HG03135 (cell line): ENCODE measurements around the gene ALG1L2.
"Not testable (repeated sequence)": the region's sequence is repeated elsewhere in the genome, so short reads cannot be mapped to it uniquely, and the experiment has no call there.

ENCODE experiments used
- ATAC-seq: cut with Tn5 transposase; IDR thresholded peaks from one replicate; pipeline ENCODE4 v1.9.1; 2021; ENCODE audit warnings: mild to moderate bottlenecking, moderate library complexity; ENCODE audit not compliant: unreplicated experiment

The ALG1L2 gene

DNA sequence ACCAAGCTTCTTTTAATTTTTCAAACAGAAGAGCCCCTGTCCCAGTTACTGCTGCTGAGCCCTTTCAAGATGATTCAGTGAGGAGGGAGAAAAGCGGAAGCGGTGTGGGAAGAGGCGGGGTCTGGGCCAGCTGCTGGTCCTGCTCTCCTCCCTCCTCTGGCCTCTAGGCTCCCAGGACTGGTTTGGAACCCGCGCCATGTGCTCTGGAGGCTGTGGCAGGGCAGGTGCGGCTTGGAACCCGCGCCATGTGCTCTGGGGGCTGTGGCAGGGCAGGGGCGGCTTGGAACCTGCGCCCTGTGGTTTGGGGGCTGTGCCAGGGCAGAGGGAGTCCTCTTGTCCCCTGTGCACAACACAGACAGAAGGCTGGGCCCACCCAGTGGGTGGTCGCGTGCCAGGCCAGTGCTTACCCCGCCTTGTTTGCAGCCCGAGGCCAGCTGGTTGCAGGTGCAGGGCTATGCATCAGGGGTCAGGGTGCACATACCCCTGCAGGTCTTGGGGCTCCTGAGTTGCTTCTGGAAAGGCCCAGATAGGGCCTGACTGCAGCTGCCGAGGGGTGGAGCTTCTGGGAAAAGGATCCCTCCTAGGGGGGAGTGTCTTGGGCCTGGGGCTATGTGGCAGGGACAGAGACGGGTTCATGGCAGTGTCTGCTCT is 12.2 kb downstream of the ALG1L2 start:
- no peak for ATAC-seq

DNA sequence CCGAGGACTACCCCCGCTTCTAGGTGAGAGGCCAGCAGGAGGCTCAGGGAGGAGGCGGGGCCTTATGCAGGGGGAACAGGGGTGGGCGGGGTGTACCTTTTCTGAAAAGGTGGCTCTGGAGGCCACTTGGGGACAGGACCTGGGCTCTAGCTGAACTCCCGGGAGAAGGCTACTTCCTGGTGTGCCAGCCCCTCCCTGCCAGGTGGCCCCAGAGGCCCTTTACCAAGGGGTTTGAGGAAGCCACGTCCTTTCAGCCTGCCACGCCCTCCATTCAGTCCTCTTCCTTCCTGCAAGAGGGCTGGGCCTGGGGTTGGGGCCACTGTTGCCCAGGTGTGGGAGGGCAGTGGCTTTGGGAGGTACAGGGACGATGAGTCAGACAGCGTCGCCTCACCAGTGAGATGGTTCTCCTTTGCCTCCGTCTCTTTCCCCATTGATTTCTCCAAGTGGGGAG is 12.9 kb downstream of the ALG1L2 start:
- ATAC-seq, result not testable (repeated sequence)

- ATAC-seq, result not testable (repeated sequence)
Observed at GRCh38 chr3:130095858-130096257, 14.2 kb downstream of the ALG1L2 start.

DNA sequence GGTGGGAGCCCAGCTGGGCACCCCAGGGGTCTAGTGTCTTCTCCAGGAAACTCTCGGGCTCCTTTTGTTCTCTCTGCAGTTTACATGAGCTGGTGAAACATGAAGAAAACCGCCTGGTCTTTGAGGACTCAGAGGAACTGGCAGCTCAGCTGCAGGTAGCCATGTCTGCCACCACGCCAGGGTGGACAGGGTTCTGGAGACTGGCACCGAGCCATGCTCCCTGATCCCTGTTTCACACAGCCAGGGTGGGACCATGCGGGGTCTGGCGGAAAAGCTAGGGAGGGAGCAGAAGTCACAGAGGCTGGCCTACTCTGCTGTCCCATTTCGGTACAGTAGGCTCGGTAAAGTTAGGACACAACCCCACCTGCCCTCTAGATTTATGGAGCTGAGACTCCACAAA is 15.5 kb downstream of the ALG1L2 start:
- ATAC-seq, result not testable (repeated sequence)

DNA sequence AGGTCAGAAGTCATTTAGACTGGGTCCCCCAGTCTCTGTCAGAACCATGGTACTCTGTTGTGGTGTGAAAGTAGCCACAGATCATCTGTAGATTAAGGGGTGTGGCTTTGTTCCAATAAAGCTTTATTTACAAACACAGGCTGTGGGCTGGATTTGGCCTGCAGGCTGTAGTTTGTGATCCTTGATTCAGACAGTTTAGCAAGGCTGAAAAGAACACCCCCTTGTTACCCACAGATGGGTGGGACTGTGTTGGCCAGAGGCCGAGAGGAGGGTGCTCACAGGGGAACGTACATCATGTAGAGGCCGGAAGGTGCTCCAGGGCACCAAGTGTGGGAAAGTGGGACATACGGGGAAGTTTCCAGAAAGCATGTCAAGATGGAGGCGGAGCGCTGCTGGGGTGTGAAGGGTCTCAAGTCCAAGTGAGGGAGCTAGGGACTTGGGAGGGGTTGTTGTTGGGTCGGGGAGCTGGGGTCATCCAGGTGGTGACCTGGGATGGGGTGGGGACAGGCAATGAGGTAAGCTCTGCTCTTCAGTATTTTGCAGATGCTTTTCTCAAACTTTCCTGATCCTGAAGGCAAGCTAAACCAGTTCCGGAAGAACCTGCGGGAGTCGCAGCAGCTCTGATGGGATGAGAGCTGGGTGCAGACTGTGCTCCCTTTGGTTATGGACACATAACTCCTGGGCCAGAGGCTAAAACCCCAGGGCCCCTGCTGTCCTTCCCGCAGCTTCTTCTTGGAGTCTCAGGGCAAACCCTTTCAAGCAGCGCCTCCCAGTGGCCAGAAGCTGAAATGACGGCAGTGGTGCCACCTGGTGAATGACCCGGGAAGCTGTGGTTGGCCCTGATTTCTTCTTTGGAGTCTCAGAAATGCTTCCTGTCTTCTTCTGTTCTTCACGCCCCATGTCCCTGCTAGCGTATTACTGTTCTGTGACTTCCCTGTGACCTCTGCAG is 16.3 kb downstream of the ALG1L2 start:
- ATAC-seq, result not testable (repeated sequence)

- ATAC-seq, result not testable (repeated sequence)
Observed at GRCh38 chr3:130098639-130099385, 17.2 kb downstream of the ALG1L2 start.

- ATAC-seq, result not testable (repeated sequence)
Observed at GRCh38 chr3:130102545-130102944, 20.9 kb downstream of the ALG1L2 start.

DNA sequence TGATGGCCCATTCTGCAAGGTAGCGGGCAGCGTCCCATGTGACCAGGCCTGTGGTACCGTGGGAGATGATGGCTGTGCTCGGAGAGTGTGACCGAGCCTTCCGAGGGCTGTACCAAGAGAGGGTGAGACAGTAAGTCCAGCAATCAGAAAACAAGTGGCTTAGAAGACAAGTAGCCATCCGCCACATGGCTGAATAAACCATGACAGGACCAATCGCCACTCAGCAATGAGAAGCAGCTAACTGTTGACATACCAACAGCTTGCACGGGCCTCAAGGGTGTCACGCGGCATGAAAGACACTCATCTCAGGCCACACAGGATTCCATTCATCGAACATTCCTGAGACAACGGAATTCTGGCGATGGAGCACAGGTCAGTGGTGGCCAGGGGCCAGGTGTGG is 22.6 kb downstream of the ALG1L2 start:
- ATAC-seq, result not testable (repeated sequence)

DNA sequence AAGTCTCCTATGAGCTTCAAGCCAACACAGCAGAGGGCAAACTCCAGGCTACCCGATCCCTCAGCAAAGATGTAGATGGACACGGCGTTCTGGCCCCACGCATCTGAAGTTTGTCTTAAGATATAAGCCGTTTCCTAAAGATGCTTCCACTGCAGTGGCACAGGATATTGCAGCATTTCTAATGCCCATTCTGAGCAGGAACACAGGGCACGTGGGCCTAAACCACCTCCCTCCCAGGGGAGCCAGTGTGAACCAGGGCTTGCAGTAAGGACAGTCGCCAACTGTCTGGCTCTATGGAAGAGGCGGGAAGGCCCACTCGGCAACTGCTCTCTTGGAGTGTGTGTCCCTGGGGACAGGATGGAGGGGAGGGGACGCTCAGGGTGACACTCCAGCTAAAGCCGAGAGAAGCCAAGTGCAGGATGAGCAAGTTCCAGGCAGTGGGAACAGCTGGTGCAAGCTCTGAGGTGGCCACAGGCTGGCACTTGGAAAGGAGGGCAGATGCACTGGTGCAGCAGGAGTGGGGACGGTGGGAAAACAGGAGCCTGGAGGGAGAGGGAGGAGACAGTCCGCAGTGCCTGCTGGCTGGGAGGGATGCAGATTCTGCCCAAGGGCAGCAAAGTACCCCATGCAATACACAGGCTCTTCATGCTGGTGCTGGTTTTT is 25.8 kb downstream of the ALG1L2 start:
- not testable (repeated sequence) for ATAC-seq

GRCh38 chr3:130108836-130109585 is 27.4 kb downstream of the ALG1L2 start:
- ATAC-seq, result not testable (repeated sequence)

GRCh38 chr3:130110386-130111169 is 28.9 kb downstream of the ALG1L2 start:
- not testable (repeated sequence) for ATAC-seq

- ATAC-seq, result peak; percentile 100
Observed at GRCh38 chr3:130111185-130111864, 29.7 kb downstream of the ALG1L2 start.

GRCh38 chr3:130111865-130112747 is 30.5 kb downstream of the ALG1L2 start:
- peak; percentile 76 for ATAC-seq

- not testable (repeated sequence) for ATAC-seq
Observed at GRCh38 chr3:130112748-130113073, 31.1 kb downstream of the ALG1L2 start.

- ATAC-seq, result not testable (repeated sequence)
Observed at GRCh38 chr3:130115400-130115799, 33.8 kb downstream of the ALG1L2 start.

DNA sequence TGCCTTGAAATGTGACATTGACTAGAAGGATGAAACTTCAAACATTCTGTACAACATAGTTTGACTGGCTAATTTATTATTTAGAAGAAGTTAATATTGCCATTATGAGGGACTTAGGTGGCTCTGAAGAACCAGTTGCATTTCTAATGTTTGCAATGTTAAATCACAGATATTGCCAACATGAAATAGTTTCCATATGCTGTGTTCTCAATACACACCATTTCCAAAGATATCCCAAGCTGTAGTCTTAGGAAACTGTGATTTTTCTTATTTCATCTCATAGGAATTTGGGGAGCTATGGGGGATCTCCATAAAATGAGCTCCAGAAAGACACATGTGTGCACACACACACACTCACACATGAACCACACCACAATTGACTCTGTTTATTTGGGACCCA is 36.3 kb downstream of the ALG1L2 start:
- no peak for ATAC-seq

- not testable (repeated sequence) for ATAC-seq
Observed at GRCh38 chr3:130119824-130120223, 38.2 kb downstream of the ALG1L2 start.

DNA sequence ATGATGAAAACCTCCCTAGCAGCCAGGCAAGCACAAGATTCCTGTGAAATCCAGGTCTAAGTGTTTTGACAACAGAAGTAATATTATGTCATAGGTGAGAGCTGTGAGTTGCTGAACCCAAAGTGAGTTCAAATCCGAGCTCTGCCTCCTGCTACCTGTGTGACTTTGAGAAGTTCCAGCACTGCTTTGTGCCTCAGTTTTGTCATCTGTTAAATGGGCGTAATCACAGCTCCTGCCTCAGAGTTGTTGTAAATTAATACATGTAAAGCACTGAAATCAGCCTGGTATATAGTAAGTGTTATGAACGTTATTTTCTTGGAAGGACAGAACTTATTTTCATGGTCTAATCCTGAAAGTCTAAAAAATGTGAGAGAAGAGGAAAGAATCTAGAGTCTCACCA is 38.7 kb downstream of the ALG1L2 start:
- not testable (repeated sequence) for ATAC-seq
